IMR-90 (cell line): ENCODE data around the gene PBXIP1. TPM values are rescaled to one million over a fixed set of nuclear protein-coding genes. Genes with fewer than 3 reads are reported as not detected.

Source experiments
- ATAC-seq: fragments of 200-7000 bp; cut with Tn5 transposase; 2 replicates; pipeline ENCODE4 v1.9.1; 2020; ENCODE audit warnings: low read depth, mild to moderate bottlenecking, moderate library complexity
- BruUV-seq: library from RNA; stranded (reverse); fragments of 400-500 nt; replicated peaks from 2 replicates; lab custom pipeline; 2021; lab: Mats Ljungman, UMichigan
- CTCF ChIA-PET: fragments of 300-600 bp; formaldehyde crosslinking; extraction: SDS; loops from one replicate; lab custom pipeline; 2021; ENCODE audit warnings: antibody characterized with exemption; lab: Yijun Ruan, JAX
- POLR2A ChIA-PET: fragments of 300-600 bp; sonication (Branson Sonifier 250); formaldehyde crosslinking; loops from one replicate; lab custom pipeline; 2022; ENCODE audit warnings: antibody characterized with exemption; ENCODE audit not compliant: unreplicated experiment; lab: Charles Lee
- DNase-seq: peaks from one replicate; pipeline ENCODE4 v3.0.0; 2013
- H2AFZ ChIP-seq: replicated peaks from 2 replicates; pipeline ENCODE3; 2013; ENCODE audit warnings: low read length, mild to moderate bottlenecking; ENCODE audit not compliant: poor library complexity
- H2AK5ac ChIP-seq: 2 replicates; pipeline ENCODE4 v1.6.1; 2013; ENCODE audit warnings: low read depth, low read length, inconsistent platforms
- H2AK9ac ChIP-seq: replicated peaks from 2 replicates; pipeline ENCODE3; 2013; ENCODE audit warnings: mild to moderate bottlenecking, low read depth, low read length, moderate library complexity; ENCODE audit not compliant: poor library complexity
- H2BK120ac ChIP-seq: 2 replicates; pipeline ENCODE4 v1.6.1; 2013; ENCODE audit warnings: low read depth, low read length, inconsistent platforms
- H2BK15ac ChIP-seq: 3 replicates; pipeline ENCODE4 v1.6.1; 2013; ENCODE audit warnings: low read depth, low read length, inconsistent platforms
- H2BK20ac ChIP-seq: 2 replicates; pipeline ENCODE4 v1.6.1; 2013; ENCODE audit warnings: low read depth, mild to moderate bottlenecking, inconsistent platforms, low read length, moderate library complexity
- H2BK5ac ChIP-seq: 2 replicates; pipeline ENCODE4 v1.6.1; 2013; ENCODE audit warnings: mild to moderate bottlenecking, low read depth, low read length, inconsistent platforms; ENCODE audit not compliant: poor library complexity, severe bottlenecking
- H3K14ac ChIP-seq: replicated peaks from 2 replicates; pipeline ENCODE4 v1.6.1; 2013; ENCODE audit warnings: low read depth, low read length, inconsistent platforms
- H3K18ac ChIP-seq: 2 replicates; pipeline ENCODE4 v1.6.1; 2013; ENCODE audit warnings: low read depth, low read length, control low read depth
- H3K23ac ChIP-seq: 2 replicates; pipeline ENCODE4 v1.6.1; 2013; ENCODE audit warnings: low read depth, low read length, inconsistent platforms
- H3K27ac ChIP-seq: 2 replicates; pipeline ENCODE4 v1.5.1; 2013; ENCODE audit warnings: mild to moderate bottlenecking, control low read depth, low read length; ENCODE audit not compliant: insufficient read depth
- H3K27me3 ChIP-seq: 2 replicates; pipeline ENCODE4 v1.6.1; 2013; ENCODE audit warnings: low read length; ENCODE audit not compliant: control insufficient read depth, insufficient read depth
- H3K36me3 ChIP-seq: 2 replicates; pipeline ENCODE4 v1.6.1; 2013; ENCODE audit warnings: low read length, mixed read lengths; ENCODE audit not compliant: control insufficient read depth, insufficient read depth
- H3K4ac ChIP-seq: 2 replicates; pipeline ENCODE4 v1.6.1; 2013; ENCODE audit warnings: low read depth, low read length, inconsistent platforms
- H3K4me1 ChIP-seq: 2 replicates; pipeline ENCODE4 v1.6.1; 2013; ENCODE audit warnings: low read length, mixed read lengths; ENCODE audit not compliant: control insufficient read depth, insufficient read depth
- H3K4me2 ChIP-seq: 2 replicates; pipeline ENCODE4 v1.6.1; 2013; ENCODE audit warnings: low read depth, mild to moderate bottlenecking, control low read depth, low read length, moderate library complexity
- H3K4me3 ChIP-seq: 2 replicates; pipeline ENCODE4 v1.5.1; 2013; ENCODE audit warnings: low read depth, mild to moderate bottlenecking, control low read depth, low read length, moderate library complexity; ENCODE audit not compliant: insufficient read depth
- H3K56ac ChIP-seq: 2 replicates; pipeline ENCODE4 v1.6.1; 2013; ENCODE audit warnings: low read length, inconsistent platforms; ENCODE audit not compliant: insufficient read depth; ENCODE audit errors: extremely low read depth
- H3K79me1 ChIP-seq, 2 experiments: 2 replicates each; pipeline ENCODE4 v1.6.1; 2013; ENCODE audit warnings: low read length in 2 of 2, inconsistent platforms in 1 of 2, low read depth in 1 of 2
- H3K9ac ChIP-seq: 2 replicates; pipeline ENCODE4 v1.6.1; 2013; ENCODE audit warnings: low read depth, low read length, control low read depth
- H3K9me1 ChIP-seq: 2 replicates; pipeline ENCODE4 v1.6.1; 2013; ENCODE audit warnings: low read length, inconsistent platforms; ENCODE audit not compliant: insufficient read depth
- H3K9me3 ChIP-seq: 2 replicates; pipeline ENCODE4 v1.6.1; 2013; ENCODE audit warnings: low read length; ENCODE audit not compliant: control insufficient read depth, insufficient read depth
- H4K20me1 ChIP-seq: 2 replicates; pipeline ENCODE4 v1.6.1; 2013; ENCODE audit warnings: low read length, inconsistent platforms; ENCODE audit not compliant: insufficient read depth
- H4K5ac ChIP-seq: 2 replicates; pipeline ENCODE4 v1.6.1; 2013; ENCODE audit warnings: mild to moderate bottlenecking, low read depth, low read length, control low read depth
- H4K8ac ChIP-seq, 2 experiments: 2 replicates each; pipeline ENCODE4 v1.6.1; 2013; ENCODE audit warnings: low read depth in 2 of 2, low read length in 2 of 2, control low read depth in 1 of 2, inconsistent platforms in 1 of 2
- H4K91ac ChIP-seq: 2 replicates; pipeline ENCODE4 v1.6.1; 2013; ENCODE audit warnings: low read depth, low read length, inconsistent platforms; ENCODE audit not compliant: insufficient read depth
- FOS ChIP-seq: fragments of 150-350 bp; IDR thresholded peaks from 2 replicates; pipeline ENCODE4 v1.6.1; 2016; ENCODE audit warnings: low read depth, low read length
- POLR2A ChIP-seq: IDR thresholded peaks from 2 replicates; pipeline ENCODE4 v1.6.1; 2012; ENCODE audit warnings: mild to moderate bottlenecking, low read depth, low read length
- RAD21 ChIP-seq: IDR thresholded peaks from 2 replicates; pipeline ENCODE4 v1.6.1; 2012; ENCODE audit warnings: low read length, improper control_type of control experiment
- RCOR1 ChIP-seq: IDR thresholded peaks from 2 replicates; pipeline ENCODE4 v1.6.1; 2012; ENCODE audit warnings: mild to moderate bottlenecking, low read length, improper control_type of control experiment; ENCODE audit not compliant: insufficient replicate concordance
- SMC3 ChIP-seq: fragments of 150-350 bp; IDR thresholded peaks from 2 replicates; pipeline ENCODE4 v1.6.1; 2016; ENCODE audit warnings: low read depth, mild to moderate bottlenecking, antibody characterized with exemption, low read length, moderate library complexity
- WGBS, 2 experiments: methylation state at CpG; one replicate each; pipeline versions ENCODE4 v1.1.5 to v1.1.7; 2013; ENCODE audit warnings: missing lambda C conversion rate in 2 of 2; ENCODE audit not compliant: insufficient read length in 1 of 2; ENCODE audit errors: extremely low coverage in 2 of 2; 5-methylcytosine and 5-hydroxymethylcytosine counted together
- dilution Hi-C: fragments of 300-500 bp; cut with HindIII; formaldehyde crosslinking; loops from one replicate; pipeline ENCODE4 v1.14.3; 2018; ENCODE audit warnings: low sequenced_read_pairs; ENCODE audit not compliant: unreplicated experiment
- in situ Hi-C: fragments of 300-500 bp; cut with MboI; formaldehyde crosslinking; loops from 3 replicates; pipeline ENCODE4 v1.14.3; 2019; ENCODE audit warnings: low sequenced_read_pairs, inconsistent platforms, mixed read lengths
- intact Hi-C: fragments of 100-400 bp; cut with micrococcal nuclease; formaldehyde crosslinking; loops from 2 replicates; pipeline ENCODE4 v1.10.0; 2022
- polyA plus RNA-seq, 3 experiments: library from polyadenylated mRNA; depleted of rRNA; stranded (reverse); fragments of >200 nt; gene quantifications; 2 replicates each; pipeline ENCODE4 v1.2.3, GENCODE V29; 2012; ENCODE audit warnings: low replicate concordance in 1 of 3
- total RNA-seq: library from RNA; depleted of rRNA; stranded (reverse); fragments of >200 nt; gene quantifications from 2 replicates; pipeline ENCODE4 v1.2.3, GENCODE V29; 2012
- TF ChIP-seq, protein P1 (sequence below): fragments of 150-350 bp; IDR thresholded peaks from 2 replicates; pipeline ENCODE4 v1.6.1; 2016; ENCODE audit warnings: low read depth, mild to moderate bottlenecking, low read length, moderate library complexity, borderline replicate concordance
- TF ChIP-seq, protein P2 (sequence below): conservative IDR thresholded peaks from 2 replicates; pipeline ENCODE4 v1.5.1; 2012; ENCODE audit warnings: mild to moderate bottlenecking, low read depth, low read length, improper control_type of control experiment
- TF ChIP-seq, protein P3 (sequence below): fragments of 150-350 bp; IDR thresholded peaks from 2 replicates; pipeline ENCODE4 v1.6.1; 2017; ENCODE audit warnings: mild to moderate bottlenecking, antibody characterized with exemption, low read length, low read depth

The PBXIP1 gene
- total and polyA plus RNA-seq, 2 of the 4 experiments (the other 2 are of a cell fraction), result 28.3 to 44.2 TPM

DNA sequence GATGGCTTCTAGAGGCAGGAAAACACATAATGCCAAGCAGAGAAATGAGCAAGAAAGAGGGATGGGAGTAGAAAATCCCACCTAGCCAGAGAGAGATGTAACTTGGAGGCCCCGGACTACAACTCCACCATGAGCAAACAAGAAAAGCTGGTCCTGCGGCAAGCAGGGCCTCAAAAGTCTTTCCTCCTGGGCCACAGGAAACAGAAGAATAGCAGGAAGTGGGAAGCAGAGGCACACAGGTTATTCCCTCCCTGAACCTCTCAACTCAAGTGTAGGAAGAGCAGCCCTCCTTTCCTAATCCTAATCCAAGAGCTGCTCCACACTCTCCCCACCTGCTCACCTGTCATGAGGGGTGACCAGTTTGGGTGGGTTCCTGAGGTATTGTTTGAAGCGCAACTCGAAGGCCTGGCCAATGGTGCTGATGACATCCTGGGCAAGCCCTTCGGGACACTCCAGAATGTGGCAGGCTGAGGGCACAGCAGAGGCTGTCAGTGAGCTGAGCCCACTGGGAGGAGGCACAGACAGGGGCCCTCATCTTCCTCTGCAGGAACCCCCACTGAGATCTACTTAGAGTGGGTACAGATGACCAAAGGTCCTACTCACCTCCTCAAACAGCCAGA lies 11.5 kb upstream of the PBXIP1 start:
- Histone ChIP-seq H3K9me1 (peaks cover 7% of the 10 kb centered on the region), H3K4ac (no peak overlapping the region), H2BK20ac (no peak overlapping the region), H3K14ac (no peak overlapping the region), H3K9me3 (no peaks in the 10 kb centered on the region), H3K9ac (0 out of 2 replicates have a peak overlapping the region, but pooled peaks have one; percentile 6), H3K23ac (no peak overlapping the region), H2BK5ac (no peak overlapping the region), H2AK9ac (peak overlapping the region; percentile 25), H3K27ac (no peak overlapping the region), H4K8ac (no peak overlapping the region), H3K36me3 (peaks cover 54% of the 10 kb centered on the region), H4K20me1 (peaks cover 47% of the 10 kb centered on the region), H2AFZ (no peak overlapping the region), H3K18ac (no peak overlapping the region), H4K91ac (no peak overlapping the region), H2AK5ac (0 out of 2 replicates have a peak overlapping the region, but pooled peaks have one; percentile 3), H3K79me1 (peaks cover 25 to 81% of the 10 kb centered on the region in 2 experiments), H4K5ac (no peak overlapping the region), H2BK120ac (no peak overlapping the region), H3K56ac (no peak overlapping the region; the same call in 1 of the 2 replicates), H3K4me1 (peaks cover 15% of the 10 kb centered on the region), H2BK15ac (no peak overlapping the region), H3K27me3 (no peaks in the 10 kb centered on the region), H3K4me3 (no peak overlapping the region), H3K4me2 (no peak overlapping the region; the same call in 1 of the 2 replicates)
- no TSS peak for BruUV-seq
- ChIA-PET POLR2A (no interaction called here), CTCF (no interaction called here)
- dilution Hi-C loops (no loop called here), in situ Hi-C loops (no loop called here), intact Hi-C loops (no loop called here)
- ATAC-seq (no peak), DNase-seq (no peak)
- WGBS, 2 experiments, result 94% methylated on average over 3 of the region's 5 CpGs; no CpG with 5 or more reads in 1 of the 2 experiments
- TF ChIP-seq FOS (no peak), RCOR1 (no peak), RAD21 (no peak), POLR2A (no peak), SMC3 (no peak)
- TF ChIP-seq, protein P1, sequence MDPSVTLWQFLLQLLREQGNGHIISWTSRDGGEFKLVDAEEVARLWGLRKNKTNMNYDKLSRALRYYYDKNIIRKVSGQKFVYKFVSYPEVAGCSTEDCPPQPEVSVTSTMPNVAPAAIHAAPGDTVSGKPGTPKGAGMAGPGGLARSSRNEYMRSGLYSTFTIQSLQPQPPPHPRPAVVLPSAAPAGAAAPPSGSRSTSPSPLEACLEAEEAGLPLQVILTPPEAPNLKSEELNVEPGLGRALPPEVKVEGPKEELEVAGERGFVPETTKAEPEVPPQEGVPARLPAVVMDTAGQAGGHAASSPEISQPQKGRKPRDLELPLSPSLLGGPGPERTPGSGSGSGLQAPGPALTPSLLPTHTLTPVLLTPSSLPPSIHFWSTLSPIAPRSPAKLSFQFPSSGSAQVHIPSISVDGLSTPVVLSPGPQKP, result no peak
- TF ChIP-seq, protein P2, sequence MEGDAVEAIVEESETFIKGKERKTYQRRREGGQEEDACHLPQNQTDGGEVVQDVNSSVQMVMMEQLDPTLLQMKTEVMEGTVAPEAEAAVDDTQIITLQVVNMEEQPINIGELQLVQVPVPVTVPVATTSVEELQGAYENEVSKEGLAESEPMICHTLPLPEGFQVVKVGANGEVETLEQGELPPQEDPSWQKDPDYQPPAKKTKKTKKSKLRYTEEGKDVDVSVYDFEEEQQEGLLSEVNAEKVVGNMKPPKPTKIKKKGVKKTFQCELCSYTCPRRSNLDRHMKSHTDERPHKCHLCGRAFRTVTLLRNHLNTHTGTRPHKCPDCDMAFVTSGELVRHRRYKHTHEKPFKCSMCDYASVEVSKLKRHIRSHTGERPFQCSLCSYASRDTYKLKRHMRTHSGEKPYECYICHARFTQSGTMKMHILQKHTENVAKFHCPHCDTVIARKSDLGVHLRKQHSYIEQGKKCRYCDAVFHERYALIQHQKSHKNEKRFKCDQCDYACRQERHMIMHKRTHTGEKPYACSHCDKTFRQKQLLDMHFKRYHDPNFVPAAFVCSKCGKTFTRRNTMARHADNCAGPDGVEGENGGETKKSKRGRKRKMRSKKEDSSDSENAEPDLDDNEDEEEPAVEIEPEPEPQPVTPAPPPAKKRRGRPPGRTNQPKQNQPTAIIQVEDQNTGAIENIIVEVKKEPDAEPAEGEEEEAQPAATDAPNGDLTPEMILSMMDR, result no peak
- TF ChIP-seq, protein P3, sequence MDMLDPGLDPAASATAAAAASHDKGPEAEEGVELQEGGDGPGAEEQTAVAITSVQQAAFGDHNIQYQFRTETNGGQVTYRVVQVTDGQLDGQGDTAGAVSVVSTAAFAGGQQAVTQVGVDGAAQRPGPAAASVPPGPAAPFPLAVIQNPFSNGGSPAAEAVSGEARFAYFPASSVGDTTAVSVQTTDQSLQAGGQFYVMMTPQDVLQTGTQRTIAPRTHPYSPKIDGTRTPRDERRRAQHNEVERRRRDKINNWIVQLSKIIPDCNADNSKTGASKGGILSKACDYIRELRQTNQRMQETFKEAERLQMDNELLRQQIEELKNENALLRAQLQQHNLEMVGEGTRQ, result no peak
